Neuronal stem cell (in vitro differentiated cells): ENCODE data around the gene NSRP1.

Experiments
- DNase-seq: peaks from one replicate; pipeline ENCODE4 v3.0.0-alpha.2; 2013; ENCODE audit warnings: low spot score
- H2AFZ ChIP-seq: one replicate; pipeline ENCODE4 v1.6.1; 2013; ENCODE audit warnings: mild to moderate bottlenecking, low read length, inconsistent platforms
- H2AK5ac ChIP-seq: 2 replicates; pipeline ENCODE4 v1.6.1; 2013; ENCODE audit warnings: low read depth, mild to moderate bottlenecking, inconsistent platforms, low read length, moderate library complexity, mixed read lengths
- H2BK120ac ChIP-seq: 2 replicates; pipeline ENCODE4 v1.6.1; 2013; ENCODE audit warnings: low read depth, mild to moderate bottlenecking, inconsistent platforms, low read length, moderate library complexity, mixed read lengths
- H2BK12ac ChIP-seq: one replicate; pipeline ENCODE4 v1.6.1; 2013; ENCODE audit warnings: low read length, inconsistent platforms
- H2BK15ac ChIP-seq: 2 replicates; pipeline ENCODE4 v1.6.1; 2013; ENCODE audit warnings: mild to moderate bottlenecking, low read length, inconsistent platforms, mixed read lengths
- H2BK5ac ChIP-seq: one replicate; pipeline ENCODE4 v1.6.1; 2013; ENCODE audit warnings: inconsistent platforms, mild to moderate bottlenecking, low read length, moderate library complexity
- H3K14ac ChIP-seq: one replicate; pipeline ENCODE4 v1.6.1; 2013; ENCODE audit warnings: low read length, inconsistent platforms
- H3K18ac ChIP-seq: 2 replicates; pipeline ENCODE4 v1.6.1; 2013; ENCODE audit warnings: low read length, inconsistent platforms
- H3K23ac ChIP-seq: 2 replicates; pipeline ENCODE4 v1.6.1; 2013; ENCODE audit warnings: low read depth, mild to moderate bottlenecking, mixed read lengths, low read length, inconsistent platforms; ENCODE audit not compliant: poor library complexity
- H3K27ac ChIP-seq: replicated peaks from 3 replicates; pipeline ENCODE4 v1.5.1; 2013; ENCODE audit warnings: low read length, inconsistent platforms
- H3K27me3 ChIP-seq, 3 experiments: 2 replicates each; pipeline ENCODE4 v1.6.1; 2013; ENCODE audit warnings: low read length in 3 of 3, mild to moderate bottlenecking in 2 of 3, inconsistent platforms in 1 of 3, low read depth in 1 of 3, mixed read lengths in 1 of 3, moderate library complexity in 1 of 3; ENCODE audit not compliant: control insufficient read depth in 3 of 3, insufficient read depth in 3 of 3
- H3K36me3 ChIP-seq, 2 donors: replicated peaks in 1 of 2; 2 replicates each; pipeline ENCODE4 v1.6.1; 2013; ENCODE audit warnings: low read length in 2 of 2; ENCODE audit not compliant: control insufficient read depth in 2 of 2, insufficient read depth in 2 of 2
- H3K4ac ChIP-seq: 2 replicates; pipeline ENCODE4 v1.6.1; 2013; ENCODE audit warnings: inconsistent platforms, mild to moderate bottlenecking, low read length, moderate library complexity
- H3K4me1 ChIP-seq, 2 donors: 1 replicate in 1 of 2; 2 replicates in 1 of 2; pipeline ENCODE4 v1.6.1; 2013; ENCODE audit warnings: low read length in 2 of 2, low read depth in 1 of 2; ENCODE audit not compliant: control insufficient read depth in 2 of 2, insufficient read depth in 1 of 2
- H3K4me2 ChIP-seq: one replicate; pipeline ENCODE4 v1.6.1; 2013; ENCODE audit warnings: mild to moderate bottlenecking, low read length, inconsistent platforms; ENCODE audit not compliant: insufficient read depth, poor library complexity, severe bottlenecking
- H3K4me3 ChIP-seq, 2 donors: 2 replicates each; pipeline ENCODE4 v1.5.1; 2013; ENCODE audit warnings: low read length in 2 of 2, mild to moderate bottlenecking in 2 of 2, inconsistent platforms in 1 of 2, moderate library complexity in 1 of 2
- H3K79me1 ChIP-seq: one replicate; pipeline ENCODE4 v1.6.1; 2013; ENCODE audit warnings: low read depth, mild to moderate bottlenecking, inconsistent platforms, low read length, moderate library complexity
- H3K9ac ChIP-seq: one replicate; pipeline ENCODE4 v1.6.1; 2013; ENCODE audit warnings: mild to moderate bottlenecking, low read depth, low read length, inconsistent platforms; ENCODE audit not compliant: poor library complexity
- H3K9me3 ChIP-seq, 2 donors: replicated peaks in 1 of 2; 2 replicates each; pipeline versions ENCODE3 to v1.6.1; 2013; ENCODE audit warnings: low read length in 2 of 2, mild to moderate bottlenecking in 2 of 2, inconsistent platforms in 1 of 2, low read depth in 1 of 2, mixed read lengths in 1 of 2, moderate library complexity in 1 of 2; ENCODE audit not compliant: control insufficient read depth in 2 of 2, insufficient read depth in 1 of 2
- H4K8ac ChIP-seq: one replicate; pipeline ENCODE4 v1.6.1; 2013; ENCODE audit warnings: low read depth, mild to moderate bottlenecking, inconsistent platforms, low read length, moderate library complexity
- H4K91ac ChIP-seq: one replicate; pipeline ENCODE4 v1.6.1; 2013; ENCODE audit warnings: low read length, low read depth, mild to moderate bottlenecking, inconsistent platforms; ENCODE audit not compliant: poor library complexity
- WGBS, 2 donors: extraction: QIAGEN DNeasy Blood & Tissue Kit; methylation state at CpG; one replicate each; pipeline ENCODE4 v1.1.7; 2013; ENCODE audit warnings: missing lambda C conversion rate in 2 of 2, mixed read lengths in 1 of 2; ENCODE audit not compliant: insufficient read length in 2 of 2, insufficient replicate concordance in 1 of 2; ENCODE audit errors: extremely low coverage in 2 of 2; 5-methylcytosine and 5-hydroxymethylcytosine counted together

The NSRP1 gene

GRCh38 chr17:30219315-30219714 lies 102.7 kb downstream of the NSRP1 start:
- no peaks in the 10 kb centered on the region for H3K36me3 ChIP-seq
- no peak overlapping the region for H3K4ac ChIP-seq
- no peak overlapping the region for H2BK5ac ChIP-seq
- H2AK5ac ChIP-seq, result no peak overlapping the region
- no peaks in the 10 kb centered on the region for H3K79me1 ChIP-seq
- no CpG with 5 or more reads among the region's 4 CpGs for WGBS, 2 donors
- no peak overlapping the region for H2BK12ac ChIP-seq
- H4K8ac ChIP-seq, result no peak overlapping the region
- no peak overlapping the region for H2AFZ ChIP-seq
- no peak overlapping the region for H2BK15ac ChIP-seq
- H4K91ac ChIP-seq, result no peak overlapping the region
- H3K9me3 ChIP-seq, result no peaks in the 10 kb centered on the region
- H3K23ac ChIP-seq, result no peak overlapping the region
- H3K27me3 ChIP-seq, result peaks cover 0 to 12% (median 0%) of the 10 kb centered on the region in 3 experiments
- H3K18ac ChIP-seq, result no peak overlapping the region
- no peak overlapping the region for H3K9ac ChIP-seq
- H3K4me3 ChIP-seq, result no peak overlapping the region
- peaks cover 17 to 19% of the 10 kb centered on the region in 2 donors for H3K4me1 ChIP-seq
- no peak overlapping the region for H3K14ac ChIP-seq
- H3K4me2 ChIP-seq, result no peak overlapping the region
- DNase-seq, result no peak
- H3K27ac ChIP-seq, result no peak overlapping the region
- no peak overlapping the region for H2BK120ac ChIP-seq

GRCh38 chr17:30219833-30220232 lies 103.2 kb downstream of the NSRP1 start:
- H4K91ac ChIP-seq, result no peak overlapping the region
- H3K4me3 ChIP-seq, result no peak overlapping the region
- H2BK12ac ChIP-seq, result no peak overlapping the region
- no peak overlapping the region for H2BK5ac ChIP-seq
- H3K9me3 ChIP-seq, result no peaks in the 10 kb centered on the region
- H2AFZ ChIP-seq, result no peak overlapping the region
- H3K18ac ChIP-seq, result no peak overlapping the region
- no peak overlapping the region for H2AK5ac ChIP-seq
- no peak overlapping the region for H3K14ac ChIP-seq
- no peak for DNase-seq
- H3K27ac ChIP-seq, result no peak overlapping the region
- H3K23ac ChIP-seq, result no peak overlapping the region
- H4K8ac ChIP-seq, result no peak overlapping the region
- H3K36me3 ChIP-seq, result no peaks in the 10 kb centered on the region
- no peak overlapping the region for H3K9ac ChIP-seq
- H3K79me1 ChIP-seq, result no peaks in the 10 kb centered on the region
- no peak overlapping the region for H3K4me2 ChIP-seq
- no peak overlapping the region for H2BK120ac ChIP-seq
- peaks cover 17 to 19% of the 10 kb centered on the region in 2 donors for H3K4me1 ChIP-seq
- peaks cover 0 to 12% (median 0%) of the 10 kb centered on the region in 3 experiments for H3K27me3 ChIP-seq
- no peak overlapping the region for H3K4ac ChIP-seq
- H2BK15ac ChIP-seq, result no peak overlapping the region
- WGBS, 2 donors, result no CpG with 5 or more reads among the region's 7 CpGs

- Histone ChIP-seq H3K4me2 (no peak overlapping the region), H3K14ac (no peak overlapping the region), H3K4me3 (no peak overlapping the region), H4K8ac (no peak overlapping the region), H3K4ac (no peak overlapping the region), H2AFZ (no peak overlapping the region), H2AK5ac (no peak overlapping the region), H3K27ac (no peak overlapping the region), H2BK5ac (no peak overlapping the region), H2BK15ac (no peak overlapping the region), H3K79me1 (no peaks in the 10 kb centered on the region), H2BK12ac (no peak overlapping the region), H2BK120ac (no peak overlapping the region), H4K91ac (no peak overlapping the region), H3K23ac (no peak overlapping the region), H3K18ac (no peak overlapping the region), H3K9ac (no peak overlapping the region), H3K27me3 (peaks cover 0 to 13% (median 0%) of the 10 kb centered on the region in 3 experiments), H3K4me1 (peaks cover 17 to 19% of the 10 kb centered on the region in 2 donors), H3K36me3 (no peaks in the 10 kb centered on the region), H3K9me3 (no peaks in the 10 kb centered on the region)
- DNase-seq, result no peak
- WGBS, 2 donors, result no CpG with 5 or more reads among the region's 5 CpGs
Measured at GRCh38 chr17:30220414-30220813, 103.8 kb downstream of the NSRP1 start.

- Histone ChIP-seq H4K8ac (no peak overlapping the region), H3K18ac (no peak overlapping the region), H3K4me1 (peaks cover 17 to 19% of the 10 kb centered on the region in 2 donors), H3K4ac (no peak overlapping the region), H4K91ac (no peak overlapping the region), H2AFZ (no peak overlapping the region), H2BK5ac (no peak overlapping the region), H3K36me3 (no peaks in the 10 kb centered on the region), H3K4me2 (no peak overlapping the region), H3K4me3 (no peak overlapping the region), H2BK120ac (no peak overlapping the region), H2BK12ac (no peak overlapping the region), H3K14ac (no peak overlapping the region), H3K27me3 (peaks cover 0 to 17% (median 0%) of the 10 kb centered on the region in 3 experiments), H3K23ac (no peak overlapping the region), H3K27ac (no peak overlapping the region), H3K9ac (no peak overlapping the region), H3K79me1 (no peaks in the 10 kb centered on the region), H2AK5ac (no peak overlapping the region), H2BK15ac (no peak overlapping the region), H3K9me3 (no peaks in the 10 kb centered on the region)
- no peak for DNase-seq
- WGBS, 2 donors, result no CpG with 5 or more reads among the region's 10 CpGs
Measured at GRCh38 chr17:30221346-30221745, 104.7 kb downstream of the NSRP1 start.
